ENCODE measurements around the gene ADORA1. TPM values are rescaled to one million over a fixed set of nuclear protein-coding genes. Genes with fewer than 3 reads are reported as not detected.

Gene ADORA1
- total RNA-seq, 1 donor from 2014 or later, result 4.1 TPM

DNA sequence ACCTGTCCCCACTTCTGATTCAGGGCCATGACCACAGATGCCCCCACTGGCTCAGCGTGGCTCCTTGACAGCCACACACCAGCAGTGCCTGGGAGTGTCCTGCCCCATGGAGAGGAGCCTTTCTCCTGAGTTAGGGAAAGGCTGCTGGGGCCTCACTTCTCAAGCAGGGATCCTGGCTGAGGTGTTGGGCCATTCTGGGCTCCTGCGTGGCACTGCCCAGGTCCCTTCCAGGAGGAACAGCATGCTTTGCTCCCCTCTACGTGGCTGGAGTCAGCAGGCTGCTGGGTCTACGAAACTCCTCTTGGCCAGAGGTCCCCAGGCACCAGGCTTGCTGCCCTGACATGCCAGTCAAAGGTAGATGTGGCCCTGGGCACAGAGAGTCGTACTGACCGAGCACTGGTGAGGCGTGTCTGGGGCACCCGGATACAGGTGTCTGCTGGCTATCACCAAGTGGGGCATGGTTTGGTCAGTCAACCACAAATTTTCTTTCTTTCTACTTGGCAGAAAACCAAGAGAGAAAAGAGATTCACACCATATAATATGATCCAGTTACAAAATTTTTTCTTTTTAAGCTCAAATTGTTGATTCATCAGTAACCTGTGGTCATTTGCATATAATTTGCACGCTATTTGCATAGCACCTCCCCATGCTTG, 4.1 kb downstream of the ADORA1 start:
- Histone ChIP-seq H3K27me3 (peaks cover 14% of the 10 kb centered on the region), H3K9me3 (no peaks in the 10 kb centered on the region), H3K36me3 (no peaks in the 10 kb centered on the region), H3K27ac (no peak overlapping the region), H3K4me3 (no peak overlapping the region), H3K4me1 (peaks cover 42% of the 10 kb centered on the region)
- ATAC-seq (no peak), DNase-seq (peak; percentile 45)
- TF ChIP-seq, protein P1, sequence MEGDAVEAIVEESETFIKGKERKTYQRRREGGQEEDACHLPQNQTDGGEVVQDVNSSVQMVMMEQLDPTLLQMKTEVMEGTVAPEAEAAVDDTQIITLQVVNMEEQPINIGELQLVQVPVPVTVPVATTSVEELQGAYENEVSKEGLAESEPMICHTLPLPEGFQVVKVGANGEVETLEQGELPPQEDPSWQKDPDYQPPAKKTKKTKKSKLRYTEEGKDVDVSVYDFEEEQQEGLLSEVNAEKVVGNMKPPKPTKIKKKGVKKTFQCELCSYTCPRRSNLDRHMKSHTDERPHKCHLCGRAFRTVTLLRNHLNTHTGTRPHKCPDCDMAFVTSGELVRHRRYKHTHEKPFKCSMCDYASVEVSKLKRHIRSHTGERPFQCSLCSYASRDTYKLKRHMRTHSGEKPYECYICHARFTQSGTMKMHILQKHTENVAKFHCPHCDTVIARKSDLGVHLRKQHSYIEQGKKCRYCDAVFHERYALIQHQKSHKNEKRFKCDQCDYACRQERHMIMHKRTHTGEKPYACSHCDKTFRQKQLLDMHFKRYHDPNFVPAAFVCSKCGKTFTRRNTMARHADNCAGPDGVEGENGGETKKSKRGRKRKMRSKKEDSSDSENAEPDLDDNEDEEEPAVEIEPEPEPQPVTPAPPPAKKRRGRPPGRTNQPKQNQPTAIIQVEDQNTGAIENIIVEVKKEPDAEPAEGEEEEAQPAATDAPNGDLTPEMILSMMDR (IDR thresholded peaks at IDR 0.05), result no peak
- intact Hi-C loops (cut with DNase I), result no loop called here

DNA sequence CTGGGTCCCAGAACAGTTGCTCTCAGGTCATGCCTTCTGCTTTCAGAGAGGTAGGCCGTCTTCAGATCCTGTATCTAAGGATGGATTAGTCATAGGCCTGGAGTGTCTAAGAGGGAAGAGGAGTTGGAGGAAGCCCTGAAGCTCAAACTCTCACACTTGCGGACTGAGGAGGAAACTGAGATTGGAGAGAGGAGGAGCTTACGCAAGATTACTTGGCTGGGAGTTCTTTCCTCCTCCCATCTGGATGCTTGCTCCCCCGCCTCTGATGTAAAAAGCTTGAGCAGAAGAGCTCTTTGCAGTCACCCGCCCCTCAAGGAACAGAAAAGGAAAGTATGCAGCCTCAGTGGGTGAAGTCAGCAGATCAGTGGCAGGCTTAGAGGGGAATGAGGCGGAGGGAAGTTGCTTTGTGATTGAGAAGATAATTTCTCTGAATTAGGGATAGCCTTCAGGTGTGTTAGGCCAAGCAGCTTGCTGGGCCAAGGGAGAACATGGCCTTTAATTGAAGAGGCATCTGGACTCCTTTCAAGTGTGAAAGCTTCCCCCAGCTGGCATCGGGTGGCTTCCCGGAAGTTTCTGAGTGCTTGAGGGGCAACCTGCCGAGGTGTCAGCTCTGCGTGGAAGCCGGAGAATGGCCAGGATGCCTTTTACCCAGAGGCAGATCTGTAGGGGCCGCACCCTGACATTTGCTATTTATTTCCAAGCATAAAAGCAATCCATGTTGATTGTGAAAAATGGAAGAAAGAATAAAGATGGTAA, 6.6 kb downstream of the ADORA1 start:
- Histone ChIP-seq H3K36me3 (no peaks in the 10 kb centered on the region), H3K27me3 (no peaks in the 10 kb centered on the region), H3K9me3 (no peaks in the 10 kb centered on the region), H3K4me1 (peaks cover 19% of the 10 kb centered on the region), H3K4me3 (no peak overlapping the region), H3K27ac (no peak overlapping the region)
- peak; percentile 42 for ATAC-seq
- TF ChIP-seq, protein P1 (IDR thresholded peaks at IDR 0.05), result no peak
- peak; percentile 42 for DNase-seq
- intact Hi-C loops (cut with DNase I), result no loop called here

DNA sequence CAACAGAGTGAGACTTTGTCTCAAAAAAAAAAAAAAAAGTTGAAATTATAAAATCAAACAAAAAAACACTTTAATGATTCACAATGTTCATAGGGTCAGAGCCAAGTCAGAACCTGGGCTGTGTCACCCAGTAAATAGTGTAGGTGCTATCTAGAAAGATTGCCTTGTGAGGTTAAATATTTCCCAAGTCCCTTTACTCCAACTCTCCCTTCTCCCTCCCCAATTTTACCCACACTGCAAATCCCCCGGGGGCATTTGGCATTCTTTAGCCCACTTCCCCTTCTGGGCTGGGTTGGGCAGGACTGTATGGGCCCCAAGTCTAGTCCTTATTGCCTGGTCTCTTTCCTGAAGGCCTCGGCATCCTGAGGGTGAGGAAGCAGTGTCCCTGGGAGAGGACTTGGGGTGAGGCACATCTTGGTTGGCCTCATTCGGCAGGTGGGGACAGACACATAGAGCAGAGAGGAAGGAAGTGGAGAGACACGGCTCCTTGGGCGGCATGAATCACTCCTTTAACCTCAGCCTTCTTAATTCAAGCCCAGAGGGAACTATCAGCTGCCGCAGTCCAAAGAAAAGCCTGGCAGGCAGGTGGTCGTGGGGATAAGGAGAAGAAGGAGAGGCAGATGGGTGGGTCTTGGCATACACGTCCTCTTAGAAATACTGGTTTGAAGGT, 8.2 kb downstream of the ADORA1 start:
- DNase-seq, result peak; percentile 44
- peak; percentile 31 for ATAC-seq
- H3K27ac ChIP-seq, result no peak overlapping the region
- no peaks in the 10 kb centered on the region for H3K27me3 ChIP-seq
- intact Hi-C loops (cut with DNase I), result no loop called here
- H3K9me3 ChIP-seq, result no peaks in the 10 kb centered on the region
- TF ChIP-seq, protein P1 (IDR thresholded peaks at IDR 0.05), result no peak
- no peaks in the 10 kb centered on the region for H3K36me3 ChIP-seq
- H3K4me1 ChIP-seq, result peaks cover 4% of the 10 kb centered on the region
- H3K4me3 ChIP-seq, result no peak overlapping the region

DNA sequence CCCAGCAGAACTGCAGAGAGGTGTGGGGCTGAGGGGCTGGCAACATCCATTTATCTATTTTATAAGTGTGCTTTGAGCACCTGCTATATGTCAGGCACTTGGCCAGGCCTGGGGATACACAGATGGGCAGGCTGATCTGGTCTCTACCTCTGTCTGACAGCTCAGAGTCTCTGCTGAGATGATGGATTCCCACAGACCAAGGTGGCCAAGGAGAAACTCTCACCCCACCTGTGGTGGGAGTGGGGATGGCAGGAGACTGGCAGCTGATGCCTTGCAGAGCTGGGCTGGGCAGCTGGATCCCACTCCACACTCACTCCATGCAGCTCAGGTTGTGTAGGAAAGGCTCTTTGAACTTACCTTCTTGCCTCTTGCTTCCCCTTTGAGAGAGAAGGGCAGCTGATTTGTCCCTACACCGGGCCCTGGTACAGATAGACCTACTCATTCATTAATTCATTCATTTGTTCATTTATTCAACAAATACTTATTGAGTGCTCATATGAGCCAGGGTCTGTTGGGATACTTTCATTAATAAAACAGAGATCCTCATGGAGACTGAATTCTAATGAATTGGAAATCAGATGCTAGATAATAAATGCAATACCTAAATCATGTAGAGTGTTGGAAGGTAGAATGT, 9.0 kb downstream of the ADORA1 start:
- Histone ChIP-seq H3K9me3 (no peaks in the 10 kb centered on the region), H3K27me3 (no peaks in the 10 kb centered on the region), H3K27ac (no peak overlapping the region), H3K4me1 (peaks cover 4% of the 10 kb centered on the region), H3K36me3 (no peaks in the 10 kb centered on the region), H3K4me3 (no peak overlapping the region)
- ATAC-seq, result no peak
- TF ChIP-seq, protein P1 (IDR thresholded peaks at IDR 0.05), result no peak
- intact Hi-C loops (cut with DNase I), result no loop called here
- no peak for DNase-seq

DNA sequence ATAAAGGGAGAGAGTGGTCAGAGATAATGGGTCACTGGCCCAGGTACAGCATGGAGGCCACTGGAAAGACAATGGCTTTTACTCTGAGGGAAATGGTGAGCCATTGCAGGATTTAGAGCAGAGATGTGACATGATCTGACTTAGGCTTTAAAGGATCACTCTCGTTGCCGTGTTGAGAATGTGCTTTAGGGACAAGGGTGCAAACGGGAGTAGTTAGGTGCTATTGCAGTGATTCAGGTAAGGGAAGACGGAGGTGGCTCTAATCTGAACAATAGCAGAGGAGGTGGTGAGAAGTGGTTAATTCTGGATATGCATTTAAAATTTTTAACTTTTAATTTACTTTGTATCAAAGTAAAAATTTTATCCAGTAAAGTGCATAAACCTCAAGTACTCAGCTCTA, 9.8 kb downstream of the ADORA1 start:
- Histone ChIP-seq H3K4me3 (no peak overlapping the region), H3K27me3 (no peaks in the 10 kb centered on the region), H3K4me1 (peaks cover 4% of the 10 kb centered on the region), H3K27ac (no peak overlapping the region), H3K9me3 (no peaks in the 10 kb centered on the region), H3K36me3 (no peaks in the 10 kb centered on the region)
- intact Hi-C loops (cut with DNase I), result no loop called here
- TF ChIP-seq, protein P1 (IDR thresholded peaks at IDR 0.05), result no peak
- no peak for ATAC-seq
- no peak for DNase-seq

Measured in upper lobe of right lung (tissue), 1 donor.